ENCODE measurements around the gene TMEM271. TPM values are rescaled to one million over a fixed set of nuclear protein-coding genes. Genes with fewer than 3 reads are reported as not detected.

TMEM271 gene
- total and polyA plus RNA-seq, 2 donors (not counting 3 experiments of a cell fraction or from before 2014, with no cell fraction given), result not detected

DNA sequence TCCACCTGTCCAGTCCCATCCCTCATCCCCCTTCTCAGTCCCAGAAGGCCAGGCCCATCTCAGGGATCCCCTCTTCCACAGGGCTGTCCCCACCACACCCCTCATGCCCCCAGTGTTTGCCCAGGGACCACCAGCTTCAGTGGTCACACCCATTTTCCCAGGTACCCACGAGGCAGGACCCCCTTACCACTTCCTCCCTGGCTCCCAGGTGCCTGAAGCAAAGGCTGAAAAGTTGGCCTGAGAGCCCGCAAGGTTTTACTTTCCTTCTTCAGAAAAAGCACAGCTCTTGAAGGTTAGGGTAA, 7.8 kb downstream of the TMEM271 start:
- Histone ChIP-seq H3K79me2 (ENCODE audit: control insufficient read depth, insufficient read depth, low read length) (no peaks in the 10 kb centered on the region), H3K4me1 (ENCODE audit: control insufficient read depth, extremely low read depth, insufficient read depth, low read length) (no peaks in the 10 kb centered on the region), H3K9me3 (replicated peaks; ENCODE audit: control insufficient read depth, insufficient read depth, low read length) (no peaks in the 10 kb centered on the region), H4K20me1 (replicated peaks; ENCODE audit: control insufficient read depth, extremely low read depth, insufficient read depth, low read length) (no peaks in the 10 kb centered on the region), H2AFZ (ENCODE audit: low read depth, low read length) (no peak overlapping the region), H3K27ac (ENCODE audit: insufficient read depth, low read depth, low read length) (no peak overlapping the region), H3K9ac (replicated peaks; ENCODE audit: extremely low read depth, insufficient read depth, low read length) (no peak overlapping the region), H3K27me3 (ENCODE audit: control insufficient read depth in 2 of 2, insufficient read depth in 2 of 2, low read length in 2 of 2) (peaks cover 2 to 3% of the 10 kb centered on the region in 2 experiments), H3K4me2 (ENCODE audit: insufficient read depth, low read length) (no peak overlapping the region), H3K4me3 (replicated peaks in 1 of 3; ENCODE audit: insufficient read depth in 1 of 3, low read depth in 1 of 3, low read length in 3 of 3) (no peak overlapping the region), H3K36me3 (ENCODE audit: control insufficient read depth in 2 of 2, extremely low read depth in 1 of 2, insufficient read depth in 2 of 2, low read length in 2 of 2) (no peaks in the 10 kb centered on the region), H3K9me1 (replicated peaks; ENCODE audit: control insufficient read depth, extremely low read depth, insufficient read depth, low read length) (no peaks in the 10 kb centered on the region)
- FAIRE-seq, result no peak
- intact Hi-C loops (cut with micrococcal nuclease) (no loop called here), dilution Hi-C loops (cut with MboI; ENCODE audit: extremely low pct_ligation_motif_present, low sequenced_read_pairs) (no loop called here)
- no peak for DNase-seq (ENCODE audit: low read depth, low spot score)
- ChIA-PET POLR2A (no interaction called here), CTCF (no interaction called here)
- TF ChIP-seq GATA2 (IDR thresholded peaks at IDR 0.05; ENCODE audit: insufficient read depth, insufficient read length, low read depth, low read length), result no peak
- no peak for TF ChIP-seq EZH2 (IDR thresholded peaks at IDR 0.05; ENCODE audit: borderline replicate concordance, low read depth, low read length, severe bottlenecking)
- no peak for TF ChIP-seq POLR2AphosphoS5 (IDR thresholded peaks at IDR 0.05; ENCODE audit: insufficient read depth, low read depth, low read length)
- TF ChIP-seq, protein P1, sequence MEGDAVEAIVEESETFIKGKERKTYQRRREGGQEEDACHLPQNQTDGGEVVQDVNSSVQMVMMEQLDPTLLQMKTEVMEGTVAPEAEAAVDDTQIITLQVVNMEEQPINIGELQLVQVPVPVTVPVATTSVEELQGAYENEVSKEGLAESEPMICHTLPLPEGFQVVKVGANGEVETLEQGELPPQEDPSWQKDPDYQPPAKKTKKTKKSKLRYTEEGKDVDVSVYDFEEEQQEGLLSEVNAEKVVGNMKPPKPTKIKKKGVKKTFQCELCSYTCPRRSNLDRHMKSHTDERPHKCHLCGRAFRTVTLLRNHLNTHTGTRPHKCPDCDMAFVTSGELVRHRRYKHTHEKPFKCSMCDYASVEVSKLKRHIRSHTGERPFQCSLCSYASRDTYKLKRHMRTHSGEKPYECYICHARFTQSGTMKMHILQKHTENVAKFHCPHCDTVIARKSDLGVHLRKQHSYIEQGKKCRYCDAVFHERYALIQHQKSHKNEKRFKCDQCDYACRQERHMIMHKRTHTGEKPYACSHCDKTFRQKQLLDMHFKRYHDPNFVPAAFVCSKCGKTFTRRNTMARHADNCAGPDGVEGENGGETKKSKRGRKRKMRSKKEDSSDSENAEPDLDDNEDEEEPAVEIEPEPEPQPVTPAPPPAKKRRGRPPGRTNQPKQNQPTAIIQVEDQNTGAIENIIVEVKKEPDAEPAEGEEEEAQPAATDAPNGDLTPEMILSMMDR (IDR thresholded peaks at IDR 0.05; ENCODE audit: extremely low read depth in 1 of 2, insufficient read depth in 1 of 2, low read depth in 1 of 2, low read length in 2 of 2), result no peak
- no peak for TF ChIP-seq POLR2A (IDR thresholded peaks at IDR 0.05; ENCODE audit: low read depth, low read length)
- no peak for TF ChIP-seq MYC (IDR thresholded peaks at IDR 0.05; ENCODE audit: low read depth, low read length)
- TF ChIP-seq FOS (IDR thresholded peaks at IDR 0.05; ENCODE audit: borderline replicate concordance, insufficient read depth, low read length), result no peak
- no TSS peak for BruUV-seq (replicated peaks)

Measured in endothelial cell of umbilical vein (primary cell).